Amniotic epithelial cell (primary cell): ENCODE results near the gene DDTL.
"Not testable (repeated sequence)": the region's sequence is repeated elsewhere in the genome, so short reads cannot be mapped to it uniquely, and the experiment has no call there.

ENCODE experiments used
- DNase-seq: peaks from one replicate; pipeline ENCODE4 v3.0.0-alpha.2; 2010; ENCODE audit warnings: low read depth

DDTL gene

DNA sequence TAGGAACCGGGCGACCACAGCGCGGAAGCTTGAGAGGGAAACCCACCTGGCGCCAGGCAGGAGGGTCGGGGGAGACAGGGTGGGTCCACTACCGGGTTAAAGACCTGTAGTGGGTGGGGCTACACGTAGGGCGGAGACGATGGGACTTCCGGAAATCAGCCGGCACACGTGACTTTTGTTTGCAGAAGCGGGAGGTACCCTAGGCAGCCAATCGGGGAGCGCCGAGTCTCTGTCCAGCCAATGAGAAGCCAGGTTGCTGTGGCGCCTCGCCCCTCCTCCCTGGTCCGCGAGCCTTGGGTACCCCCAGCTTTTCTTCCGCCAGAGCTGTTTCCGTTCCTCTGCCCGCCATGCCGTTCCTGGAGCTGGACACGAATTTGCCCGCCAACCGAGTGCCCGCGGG lies at the start of gene DDTL:
TSS of gene DDTL (plus strand) at position 321 of the 400 bp plus-strand sequence. CDS start at position 348, 27 bp downstream.
- DNase-seq: not testable (repeated sequence)

DNA sequence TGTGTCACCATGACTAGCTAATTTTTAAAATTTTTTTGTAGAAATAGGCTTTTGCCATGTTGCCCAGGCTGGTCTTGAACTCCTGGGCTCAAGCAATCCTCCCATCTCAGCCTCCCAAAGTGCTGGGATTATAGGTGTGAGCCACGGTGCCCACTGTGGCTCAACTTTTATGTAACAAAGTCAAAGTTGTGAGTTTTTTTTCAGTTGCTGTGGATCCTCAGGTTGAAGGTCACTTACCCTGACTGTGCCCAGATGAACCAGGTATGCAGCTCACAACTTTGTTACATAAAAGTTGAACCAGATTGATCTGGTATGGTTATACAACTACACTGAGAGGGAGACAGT lies 46.4 kb upstream of the DDTL start:
- not testable (repeated sequence) for DNase-seq

- peak; percentile 85 for DNase-seq
These were observed 45.0 kb upstream of the DDTL start for GRCh38 chr22:23921586-23922201.

DNA sequence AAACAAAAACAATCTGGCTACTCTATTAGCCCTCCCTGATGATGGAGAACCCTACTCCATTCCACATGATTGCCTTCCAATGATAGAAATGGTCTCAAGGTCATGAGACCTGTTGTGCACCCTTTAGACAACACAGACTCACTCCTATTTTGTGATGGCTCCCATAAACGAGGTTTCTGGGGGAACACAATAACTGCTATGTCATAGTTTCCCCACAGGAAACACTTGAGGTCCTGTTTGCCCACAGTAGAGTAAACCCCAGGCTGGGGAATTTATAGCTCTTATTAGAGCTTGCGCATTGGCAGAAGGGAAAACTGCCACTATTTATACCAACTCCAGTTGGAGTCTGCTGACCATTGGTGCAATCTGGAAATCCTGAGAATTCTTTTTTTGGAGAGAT lies 43.8 kb upstream of the DDTL start:
- no peak for DNase-seq

DNA sequence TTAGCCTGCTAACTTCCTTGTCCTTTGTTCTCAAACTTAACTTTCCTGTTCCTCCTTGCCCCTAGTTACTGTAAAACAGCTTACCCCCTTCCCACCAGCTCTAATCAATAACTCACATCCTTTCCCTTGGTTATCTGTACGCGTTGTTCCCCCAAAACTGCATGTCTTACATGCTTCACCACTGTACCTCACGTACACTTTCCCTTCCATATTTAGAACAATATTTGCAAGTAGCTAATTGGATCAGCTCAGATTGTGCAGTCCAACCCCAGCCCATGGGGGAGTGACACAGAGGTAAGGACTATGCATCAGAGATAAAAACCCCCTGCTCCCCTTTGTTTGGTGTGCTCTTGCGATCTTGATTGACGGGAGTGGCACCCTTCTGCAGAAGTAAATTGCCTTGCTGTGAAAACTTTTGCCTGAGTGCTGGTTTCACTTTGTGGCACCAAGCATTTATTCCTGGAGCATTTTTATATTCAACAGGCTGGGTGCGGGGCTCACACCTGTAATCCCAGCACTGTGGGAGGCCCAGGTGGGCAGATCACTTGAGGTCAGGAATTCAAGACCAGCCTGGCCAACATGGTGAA lies 41.6 kb upstream of the DDTL start:
- no peak for DNase-seq

DNA sequence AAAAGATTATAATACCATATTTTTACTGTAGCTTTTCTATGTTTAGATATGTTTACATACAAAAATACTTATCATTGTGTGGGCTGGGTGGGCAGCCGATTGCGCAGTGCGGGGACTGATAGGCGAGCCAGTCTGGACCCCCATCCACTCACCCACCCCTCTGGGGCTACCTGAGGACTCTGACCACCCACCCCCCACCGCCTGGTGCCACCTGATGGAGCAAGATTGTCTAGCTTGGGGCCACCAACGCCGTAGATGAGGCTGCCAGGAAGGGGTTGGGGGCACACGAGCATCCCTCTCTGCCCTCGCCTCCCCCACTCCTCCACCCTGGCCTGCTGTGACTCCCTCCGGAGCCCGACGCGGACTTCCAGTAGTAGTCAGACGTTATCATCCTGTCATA lies 40.1 kb upstream of the DDTL start:
- DNase-seq: no peak

DNA sequence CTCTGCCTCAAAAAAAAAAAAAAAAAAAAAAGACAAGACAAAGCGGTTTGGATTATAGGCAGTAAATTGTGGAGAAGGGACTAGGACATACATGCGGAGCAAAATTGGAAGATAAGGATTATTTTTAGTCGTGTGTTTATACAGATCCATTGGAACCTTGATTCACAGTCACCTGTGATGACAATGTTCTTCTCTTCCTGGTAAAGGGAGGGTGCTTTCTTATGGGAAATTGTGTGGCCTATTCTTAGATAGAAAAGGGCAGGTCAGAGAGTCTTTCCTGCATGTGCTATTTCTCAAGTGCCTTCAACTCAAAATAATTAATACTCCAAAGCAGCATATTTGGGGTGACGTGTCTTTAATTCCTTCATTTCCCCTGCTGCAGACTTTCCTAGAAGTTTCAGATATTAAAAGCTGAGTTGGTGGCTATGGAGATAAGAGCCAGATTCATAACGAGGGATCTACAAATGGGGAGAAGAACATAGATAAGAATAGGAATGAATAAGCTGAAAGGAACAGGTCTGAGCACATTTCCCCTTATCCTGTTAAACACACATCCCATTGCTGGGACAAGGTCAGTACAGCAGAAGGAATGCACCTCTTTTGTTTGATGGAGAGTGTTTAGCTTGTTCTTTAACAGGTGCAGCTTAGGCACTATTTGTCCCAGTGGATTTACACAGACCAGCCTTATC lies 28.2 kb upstream of the DDTL start:
- DNase-seq: peak; percentile 41

- no peak for DNase-seq
These were observed 27.7 kb upstream of the DDTL start for GRCh38 chr22:23939017-23939357.

GRCh38 chr22:23940166-23940565 lies 26.5 kb upstream of the DDTL start:
- DNase-seq: not testable (repeated sequence)

DNA sequence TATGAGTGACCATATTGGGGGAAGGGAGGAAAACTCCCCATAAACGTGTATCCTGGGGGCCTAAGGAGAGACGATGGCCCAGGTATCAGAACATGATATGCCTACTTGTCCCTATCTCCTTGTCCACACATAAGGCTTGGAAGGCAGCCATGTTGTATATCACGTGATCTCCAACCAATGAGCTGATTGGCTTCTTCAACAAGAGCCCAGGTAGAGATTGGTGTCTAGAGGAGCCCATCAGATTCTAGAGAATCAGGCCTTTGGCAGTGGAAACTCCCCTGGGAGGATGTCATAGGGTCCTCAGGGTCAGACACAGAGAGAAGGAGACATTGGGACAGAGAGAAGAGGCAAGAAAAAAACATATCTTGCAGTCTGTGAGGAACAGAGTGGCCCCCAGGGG lies 19.3 kb upstream of the DDTL start:
- not testable (repeated sequence) for DNase-seq

GRCh38 chr22:23949764-23950163 lies 16.9 kb upstream of the DDTL start:
- not testable (repeated sequence) for DNase-seq

GRCh38 chr22:23951383-23951782 lies 15.3 kb upstream of the DDTL start:
- DNase-seq: not testable (repeated sequence)

DNA sequence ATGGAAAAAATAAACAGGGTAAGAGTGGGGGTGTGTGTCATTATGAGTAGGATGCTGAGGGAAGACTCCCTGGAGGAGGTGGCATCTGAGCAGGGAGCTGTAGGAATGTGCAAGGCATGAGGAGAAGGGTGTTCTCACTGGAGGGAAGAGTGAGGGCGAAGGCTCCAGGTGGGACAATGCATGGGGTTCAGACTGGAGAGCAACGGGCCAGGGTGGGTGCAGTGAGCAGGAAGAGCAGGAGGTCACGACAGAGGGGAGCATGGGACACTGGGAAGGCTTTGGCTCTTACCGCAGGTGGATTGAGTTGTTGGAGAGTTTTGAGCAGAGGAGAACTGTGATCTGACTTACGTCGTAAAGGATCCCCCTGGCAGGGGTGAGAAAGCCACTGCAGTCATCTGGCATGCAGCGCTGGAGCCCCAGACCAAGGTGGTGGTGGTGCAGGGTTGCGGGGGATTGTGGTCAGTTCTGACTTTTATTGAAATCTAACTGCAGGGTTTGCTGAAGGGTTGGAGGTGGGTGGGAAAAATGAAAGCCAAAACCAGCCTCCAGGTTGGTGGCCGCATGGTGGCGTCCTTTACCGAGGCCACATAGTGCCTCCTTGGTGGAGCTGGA lies 13.8 kb upstream of the DDTL start:
- not testable (repeated sequence) for DNase-seq

DNA sequence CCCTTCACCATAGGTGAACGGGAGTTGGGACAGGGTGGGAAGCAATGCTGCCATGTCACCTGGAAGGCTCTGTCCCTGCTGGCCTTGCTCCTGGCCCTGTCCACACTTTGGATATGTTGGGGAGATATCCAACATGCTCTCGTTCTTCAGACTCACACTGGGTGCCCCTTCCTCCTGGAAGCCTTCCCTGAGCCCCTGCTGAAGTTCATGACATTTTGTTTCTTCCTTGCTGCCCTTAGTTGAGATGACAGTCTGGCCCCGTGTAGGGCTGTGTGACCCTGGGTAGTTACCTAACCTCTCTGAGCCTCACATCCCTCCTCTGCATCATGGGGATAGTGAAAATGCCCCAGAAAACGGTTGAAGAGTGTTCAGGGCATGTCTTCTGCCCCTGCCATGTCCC lies 13.2 kb upstream of the DDTL start:
- not testable (repeated sequence) for DNase-seq

- DNase-seq: not testable (repeated sequence)
These were observed 12.3 kb upstream of the DDTL start for GRCh38 chr22:23954193-23954990.

- DNase-seq: not testable (repeated sequence)
These were observed 11.7 kb upstream of the DDTL start for GRCh38 chr22:23954991-23955305.

- not testable (repeated sequence) for DNase-seq
These were observed 10.8 kb upstream of the DDTL start for GRCh38 chr22:23955886-23956285.

DNA sequence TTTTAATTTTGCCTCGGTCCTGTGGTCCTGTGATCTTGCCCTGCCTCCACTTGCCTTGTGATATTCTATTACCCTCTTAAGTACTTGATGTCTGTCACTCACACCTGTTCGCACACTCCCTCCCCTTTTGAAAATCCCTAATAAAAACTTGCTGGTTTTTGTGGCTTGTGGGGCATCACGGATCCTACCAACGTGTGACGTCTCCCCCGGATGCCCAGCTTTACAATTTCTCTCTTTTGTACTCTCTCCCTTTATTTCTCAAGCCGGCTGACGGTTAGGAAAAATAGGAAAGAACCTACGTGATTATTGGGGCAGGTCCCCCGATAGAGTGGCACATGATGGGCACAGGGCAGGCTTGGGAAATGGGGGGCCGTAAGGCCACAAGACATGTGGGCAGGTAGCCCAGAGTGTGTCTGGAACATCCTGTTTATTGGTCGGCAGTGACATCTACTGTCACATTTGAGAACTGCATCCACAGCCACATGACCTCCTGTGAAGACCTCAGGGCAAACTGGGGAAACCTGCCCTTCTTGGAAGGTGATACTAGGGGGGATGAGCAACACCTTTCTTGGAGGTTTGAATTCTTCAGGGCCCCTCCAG lies 10.3 kb upstream of the DDTL start:
- DNase-seq: peak; percentile 29

DNA sequence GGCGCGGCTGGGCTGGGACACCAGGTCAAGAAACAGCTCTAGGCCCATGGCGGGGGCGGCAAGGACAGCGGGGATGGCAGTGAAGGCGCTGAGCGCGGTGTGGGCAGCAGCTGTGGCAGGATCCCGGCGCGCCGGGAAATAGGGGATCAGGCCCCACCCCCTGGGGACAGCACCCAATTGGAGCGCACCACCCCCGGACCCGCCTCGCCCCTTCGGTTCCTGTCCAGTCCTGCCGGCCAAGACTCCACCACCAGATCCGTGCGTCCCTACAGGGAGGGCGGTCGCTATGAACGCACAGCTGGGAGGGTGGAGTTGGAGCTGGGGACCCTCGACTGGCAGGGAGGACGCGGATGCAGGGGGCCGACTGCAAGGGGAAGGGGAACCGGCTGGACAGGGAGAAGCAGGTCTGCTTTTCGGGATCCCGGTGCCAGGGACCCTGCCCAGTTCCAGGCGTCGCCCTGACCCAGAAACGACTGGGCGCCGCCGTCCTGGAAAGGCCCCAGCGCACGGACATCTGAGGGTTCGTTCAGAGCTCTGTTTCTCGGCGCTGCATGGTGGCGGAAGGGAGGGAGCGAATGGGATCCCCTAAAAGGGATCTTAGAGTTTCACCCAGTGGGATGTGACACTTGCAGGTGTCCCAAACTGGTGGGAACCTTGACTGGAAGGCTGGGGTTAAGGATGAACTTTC lies 5.5 kb upstream of the DDTL start, which contains the start of gene GSTT2B:
TSS of gene GSTT2B (minus strand) at position 112 of the 688 bp plus-strand sequence. CDS start at position 48, 64 bp downstream.
- DNase-seq: not testable (repeated sequence)

GRCh38 chr22:23966094-23966493 lies 594 bp upstream of the DDTL start:
- DNase-seq: not testable (repeated sequence)

GRCh38 chr22:23969071-23969470 lies 2.4 kb downstream of the DDTL start:
- DNase-seq: no peak
